GM19025 (cell line): Measurements from ENCODE around the gene PDE8A.

Source experiments
- ATAC-seq: cut with Tn5 transposase; IDR thresholded peaks from one replicate; pipeline ENCODE4 v1.9.1; 2021; ENCODE audit warnings: mild to moderate bottlenecking, low read depth, moderate library complexity; ENCODE audit not compliant: unreplicated experiment

Gene PDE8A

DNA sequence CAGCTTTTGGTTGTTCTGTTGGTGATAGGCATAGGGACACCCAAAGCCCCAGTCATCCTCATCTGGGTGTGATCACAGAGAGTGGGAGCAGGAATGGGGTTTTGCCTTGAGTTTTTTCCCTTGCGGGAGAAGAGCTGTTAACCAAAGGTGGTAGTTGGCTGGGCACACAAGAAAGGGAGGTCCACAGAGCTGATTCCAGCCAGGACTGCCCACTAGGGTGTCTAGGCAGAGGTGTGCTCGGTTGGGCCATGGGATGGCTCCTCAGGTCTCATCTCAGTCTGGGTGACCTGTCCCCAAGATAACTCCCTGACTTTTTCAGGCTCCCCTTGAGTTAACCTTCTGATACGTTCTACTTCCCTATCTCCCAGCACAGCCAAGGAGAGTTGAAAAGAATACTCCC is 134.8 kb downstream of the PDE8A start:
- ATAC-seq: no peak

DNA sequence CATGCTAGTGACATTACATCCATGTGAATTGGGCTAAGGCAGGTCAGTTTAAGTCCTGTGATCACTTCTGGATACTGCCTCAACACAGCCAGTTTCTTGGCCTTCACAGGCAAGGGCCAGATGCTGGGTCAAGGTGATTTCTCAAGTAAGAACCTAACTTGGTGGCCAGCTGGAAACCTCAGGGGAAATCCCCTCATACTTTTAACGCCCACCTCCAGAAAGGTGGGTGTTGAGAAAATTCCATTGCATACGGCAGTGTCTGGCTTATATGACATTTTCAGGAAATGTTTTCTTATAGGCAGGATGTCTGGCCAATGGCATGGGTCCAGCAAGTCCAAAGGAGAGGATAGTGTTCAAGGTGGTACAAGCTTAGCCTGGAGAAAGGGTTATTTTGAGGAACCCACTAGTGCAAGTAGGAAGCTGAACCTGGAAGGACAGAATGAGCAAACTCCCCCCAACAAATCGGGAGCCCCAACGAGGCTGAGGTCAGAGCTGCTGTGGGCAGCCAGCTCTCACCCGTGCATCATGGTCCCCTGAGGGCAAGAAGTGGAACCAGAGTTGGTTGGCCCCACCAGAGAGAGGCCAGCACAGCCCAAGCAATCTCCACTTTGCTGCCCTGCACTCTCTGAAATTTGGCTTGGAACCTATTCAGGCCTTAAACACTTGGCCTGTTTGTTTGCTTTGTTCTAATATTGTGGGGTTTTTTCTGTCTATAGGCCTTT is 135.4 kb downstream of the PDE8A start:
- peak; percentile 48 for ATAC-seq

DNA sequence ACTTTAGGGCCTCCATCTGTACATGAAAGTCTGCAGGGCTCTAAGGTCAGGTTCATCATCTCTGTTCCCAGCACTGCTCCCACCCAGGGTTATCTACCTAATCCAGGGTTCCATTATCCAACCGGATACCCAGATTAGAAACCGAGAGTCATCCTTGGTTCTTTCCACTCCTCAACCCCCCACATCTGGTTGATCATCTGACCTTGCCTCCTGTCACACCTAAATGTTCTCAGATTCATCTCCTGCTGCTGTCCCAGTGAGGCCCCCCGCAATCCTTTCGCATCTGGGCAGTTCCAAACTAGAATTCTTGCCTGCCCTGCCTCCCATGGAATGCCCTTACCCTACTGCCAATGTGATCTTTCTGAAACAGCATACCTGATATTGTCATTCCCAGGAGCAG is 136.5 kb downstream of the PDE8A start:
- ATAC-seq: no peak

DNA sequence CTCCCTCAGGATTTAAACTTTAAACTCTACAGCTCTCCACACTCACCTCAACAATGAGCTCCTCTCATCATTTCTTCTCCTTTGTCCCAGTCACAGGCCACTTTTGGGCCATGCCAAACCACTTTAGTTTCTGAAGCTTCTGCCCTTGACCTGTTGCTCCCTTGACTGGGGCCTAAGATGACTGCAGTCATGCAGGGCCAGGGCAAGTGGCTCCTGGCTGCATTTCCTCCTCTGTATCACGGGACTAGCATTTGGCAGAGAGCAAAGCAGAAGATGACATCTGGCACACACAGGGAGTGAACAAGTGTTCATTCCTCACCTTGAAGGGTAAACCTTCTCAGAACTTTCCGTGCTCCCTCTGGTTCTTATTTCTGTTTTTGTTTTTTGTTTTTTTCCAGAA is 136.9 kb downstream of the PDE8A start:
- ATAC-seq: no peak

DNA sequence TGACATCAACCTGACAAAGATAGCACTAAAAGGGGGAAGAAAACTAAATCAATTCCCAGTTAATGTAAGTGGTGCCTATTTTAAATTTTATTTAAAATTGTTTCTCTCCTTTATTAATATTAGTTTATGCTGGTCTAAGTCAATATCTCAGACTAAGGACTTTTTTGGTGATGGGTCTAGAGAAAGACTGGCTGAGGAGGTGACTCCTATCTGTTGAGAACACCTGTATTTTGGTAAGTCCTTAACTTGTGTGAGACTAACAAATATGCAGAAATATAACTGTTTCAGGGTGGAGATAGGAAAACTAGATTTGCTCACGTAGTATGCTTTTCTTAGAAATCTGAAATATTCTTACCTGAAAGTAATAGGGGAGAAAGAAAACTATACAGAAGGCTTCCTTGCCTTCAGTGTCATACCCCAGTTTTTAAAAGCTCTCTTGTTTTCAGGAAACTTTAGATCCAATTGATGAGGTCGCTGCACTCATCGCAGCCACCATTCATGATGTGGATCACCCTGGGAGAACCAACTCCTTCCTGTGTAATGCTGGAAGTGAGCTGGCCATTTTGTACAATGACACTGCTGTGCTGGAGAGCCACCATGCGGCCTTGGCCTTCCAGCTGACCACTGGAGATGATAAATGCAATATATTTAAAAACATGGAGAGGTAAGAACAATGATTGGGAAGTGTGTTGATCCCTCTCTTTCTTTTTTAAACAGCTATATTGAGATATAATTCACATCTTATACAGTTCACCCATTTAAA is 138.9 kb downstream of the PDE8A start:
- no peak for ATAC-seq

DNA sequence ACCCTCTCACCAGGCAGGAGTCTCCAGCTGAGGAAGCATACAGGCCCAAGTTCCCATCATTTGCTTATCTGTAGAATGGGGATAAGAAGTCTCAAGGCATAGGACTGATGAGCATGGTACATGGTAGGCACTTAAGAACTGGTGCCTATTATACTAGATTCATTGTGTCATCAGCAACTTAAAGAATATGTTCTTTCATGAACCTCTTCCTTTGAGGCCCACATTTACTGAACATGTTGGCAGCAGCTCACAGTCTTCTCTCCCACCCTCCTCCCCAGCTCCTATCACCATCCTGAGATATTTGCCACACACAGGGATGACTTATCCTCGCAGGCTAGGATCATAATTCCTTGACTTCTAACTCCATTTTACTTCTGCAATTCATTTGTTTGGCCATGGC is 142.5 kb downstream of the PDE8A start:
- no peak for ATAC-seq

DNA sequence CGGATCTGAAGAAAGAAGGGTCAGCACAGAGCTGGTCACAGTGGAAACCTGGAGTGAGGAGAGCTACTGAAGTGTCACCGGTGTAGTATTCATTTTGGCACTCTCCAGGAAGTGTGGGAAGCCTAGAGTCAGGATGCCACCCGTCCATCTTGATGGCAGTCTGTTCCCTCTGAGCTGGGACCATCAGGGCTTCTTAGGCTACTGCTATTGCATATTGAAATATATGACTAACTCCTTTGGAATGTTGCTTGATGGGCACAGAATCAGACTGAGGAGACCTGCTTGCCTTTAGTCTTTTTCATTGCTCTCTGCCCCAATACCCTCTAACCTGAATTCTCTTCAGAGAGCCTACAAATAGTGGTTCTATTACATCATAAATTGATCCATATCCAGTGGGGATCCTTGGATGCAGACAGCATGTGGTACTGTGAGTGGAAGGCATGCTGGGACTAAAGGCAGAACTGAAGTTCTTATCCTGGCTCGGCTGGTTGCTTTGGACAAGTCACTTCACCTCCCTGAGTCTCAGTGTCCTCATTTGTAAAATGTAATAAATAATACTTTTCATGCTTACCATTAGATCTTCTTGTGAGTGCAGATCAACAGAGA is 143.5 kb downstream of the PDE8A start:
- ATAC-seq: no peak

DNA sequence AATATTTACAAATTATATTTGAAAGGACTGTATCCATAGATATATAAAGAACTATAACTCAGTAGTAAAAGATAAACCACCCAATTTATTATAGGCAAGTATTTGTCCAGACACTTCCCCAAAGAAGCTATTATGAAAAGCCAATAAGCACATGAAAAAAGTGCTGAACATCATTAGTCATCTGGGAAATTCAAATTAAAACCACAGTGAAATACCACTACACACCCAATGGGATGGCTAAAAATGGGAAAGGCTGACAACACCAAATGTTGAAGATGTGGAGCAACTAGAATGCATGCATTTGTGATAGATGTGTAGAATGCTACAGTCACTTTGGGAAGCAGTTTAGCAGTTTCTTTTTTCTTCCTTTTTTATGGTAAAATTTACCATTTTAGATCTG is 147.0 kb downstream of the PDE8A start:
- ATAC-seq: no peak

DNA sequence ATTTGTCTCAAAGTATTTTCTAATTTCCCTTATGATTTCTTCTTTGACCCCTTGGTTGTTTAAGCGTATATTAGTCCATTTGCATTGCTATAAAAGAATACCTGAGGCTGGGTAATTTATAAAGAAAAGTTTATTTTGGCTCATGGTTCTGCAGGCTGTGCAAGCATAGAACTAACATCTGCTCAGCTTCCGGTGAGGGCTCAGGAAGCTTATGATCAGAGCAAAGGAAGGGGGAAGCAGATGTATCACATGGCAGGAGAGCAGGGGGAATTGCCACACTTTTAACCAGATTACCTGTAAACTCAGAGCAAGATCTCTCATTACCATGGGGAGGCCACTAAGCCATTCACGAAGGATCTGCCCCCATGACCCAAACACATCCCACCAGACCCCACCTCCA is 148.2 kb downstream of the PDE8A start:
- no peak for ATAC-seq

DNA sequence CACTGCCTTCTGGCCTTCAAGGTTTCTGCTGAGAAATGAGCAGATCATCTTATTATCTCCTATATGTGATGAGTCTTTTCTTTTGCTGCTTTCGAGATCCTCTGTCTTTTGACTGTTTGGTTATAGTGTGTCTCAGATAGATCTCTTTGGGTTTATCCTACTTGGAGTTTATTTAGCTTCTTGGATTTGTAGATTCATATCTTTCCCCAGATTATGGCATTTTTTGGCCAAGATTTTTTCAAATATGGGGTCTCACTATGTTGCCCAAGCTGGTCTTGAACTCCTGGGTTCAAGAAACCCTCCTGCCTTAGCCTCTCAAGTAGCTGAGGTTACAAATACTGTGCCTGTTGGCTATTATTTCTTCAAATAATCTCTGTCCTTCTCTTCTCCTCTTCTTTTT is 150.3 kb downstream of the PDE8A start:
- ATAC-seq: no peak

DNA sequence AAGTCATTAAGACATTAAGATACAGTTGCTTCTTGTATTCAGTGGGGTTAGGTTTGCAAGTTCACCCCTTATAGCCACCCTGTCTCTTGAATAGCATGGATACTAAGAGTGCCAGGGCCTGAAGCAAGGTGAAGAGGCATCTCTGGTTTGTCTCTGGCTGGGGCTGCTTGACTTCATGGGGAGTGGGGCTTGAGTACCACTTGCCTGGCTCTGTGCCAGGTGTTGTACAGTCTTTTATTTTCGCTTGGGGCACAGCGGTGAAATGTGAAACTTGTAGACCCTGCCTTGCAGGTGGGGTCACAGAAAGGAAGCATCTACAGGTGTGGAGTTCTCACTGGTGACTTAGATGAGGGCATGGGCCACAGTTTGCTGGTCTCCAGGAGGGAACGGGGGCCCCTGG is 152.1 kb downstream of the PDE8A start:
- ATAC-seq: no peak

DNA sequence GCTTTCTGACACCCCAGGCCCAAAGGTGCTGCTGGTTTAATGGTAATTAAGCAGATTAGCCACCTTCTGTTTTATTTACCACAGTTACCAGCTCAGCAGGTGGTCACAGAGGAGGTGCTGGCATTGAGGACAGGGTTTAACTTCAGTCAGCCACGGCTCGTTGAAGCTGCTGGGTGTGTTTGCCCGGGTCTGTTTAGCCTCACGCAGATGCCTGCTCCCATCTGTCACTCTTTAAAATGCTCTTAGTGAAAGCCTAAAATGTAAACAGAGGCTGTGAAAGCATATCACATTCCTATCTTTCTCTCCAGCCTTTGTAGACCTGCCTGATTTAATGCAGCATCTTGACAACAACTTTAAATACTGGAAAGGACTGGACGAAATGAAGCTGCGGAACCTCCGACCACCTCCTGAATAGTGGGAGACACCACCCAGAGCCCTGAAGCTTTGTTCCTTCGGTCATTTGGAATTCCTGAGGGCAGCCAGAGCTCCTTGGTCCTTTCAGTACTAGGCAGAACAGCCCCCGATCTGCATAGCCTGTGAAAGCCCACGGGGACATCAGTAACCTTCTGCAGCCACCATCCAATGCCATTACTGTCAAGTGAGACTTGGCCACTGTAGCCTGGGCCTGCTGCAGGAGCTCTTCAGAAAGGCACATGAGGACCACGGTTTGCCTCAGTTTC is 156.0 kb downstream of the PDE8A start:
- no peak for ATAC-seq

DNA sequence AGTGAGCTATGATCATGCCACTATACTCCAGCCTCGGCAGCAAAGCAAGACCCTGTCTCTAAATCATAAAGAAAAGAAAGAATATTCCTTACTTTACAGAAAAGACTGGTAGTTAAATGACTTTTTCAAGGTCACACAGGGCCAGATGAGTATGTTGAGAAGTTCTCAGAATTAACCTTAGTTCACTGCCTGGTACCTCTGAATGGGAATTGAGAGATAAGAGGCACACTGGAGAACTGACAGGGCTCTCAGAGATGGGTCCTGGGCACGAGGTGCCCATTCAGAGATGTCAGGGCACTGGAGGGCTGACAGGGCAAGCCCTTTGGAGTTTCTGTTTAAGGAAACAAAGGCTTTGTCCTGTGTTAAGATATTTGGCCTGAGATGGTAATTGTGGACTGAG is 157.7 kb downstream of the PDE8A start:
- ATAC-seq: no peak

DNA sequence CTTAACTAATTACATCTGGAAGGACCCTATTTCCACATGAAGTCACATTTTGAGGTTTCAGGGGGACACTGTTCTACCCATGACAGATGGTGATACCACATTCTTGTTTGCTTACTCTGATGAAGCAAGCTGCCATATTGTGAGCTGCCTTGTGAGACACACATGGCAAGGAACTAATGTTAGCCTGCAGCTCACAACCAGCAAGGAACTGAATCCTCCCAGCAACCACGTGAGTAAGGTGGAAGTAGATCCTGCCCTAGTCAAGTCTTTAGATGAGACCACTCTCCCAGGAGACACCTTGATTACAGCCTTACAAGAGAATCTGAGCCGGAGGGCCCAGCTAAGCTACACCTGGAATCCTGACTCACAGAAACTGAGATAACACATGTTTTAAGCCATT is 160.1 kb downstream of the PDE8A start:
- ATAC-seq: no peak

DNA sequence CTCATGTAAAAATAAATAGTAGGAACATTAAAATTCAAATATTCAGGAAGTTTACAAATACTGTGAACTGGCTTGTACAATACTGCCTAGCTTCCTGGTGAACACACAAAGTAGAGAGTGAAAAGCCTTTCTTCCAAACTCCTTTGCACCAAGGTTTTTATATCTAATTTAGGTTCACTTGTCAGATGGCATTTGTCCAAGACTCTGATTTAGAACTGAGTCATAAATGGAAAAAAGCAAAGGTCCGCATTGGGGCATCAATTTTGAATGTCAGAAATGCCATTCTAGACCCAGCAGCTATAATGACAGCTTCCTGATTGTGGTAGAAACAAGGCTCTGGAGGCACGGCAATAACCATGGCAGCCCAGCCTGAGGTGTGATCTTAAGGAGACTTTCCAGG is 160.7 kb downstream of the PDE8A start:
- no peak for ATAC-seq

DNA sequence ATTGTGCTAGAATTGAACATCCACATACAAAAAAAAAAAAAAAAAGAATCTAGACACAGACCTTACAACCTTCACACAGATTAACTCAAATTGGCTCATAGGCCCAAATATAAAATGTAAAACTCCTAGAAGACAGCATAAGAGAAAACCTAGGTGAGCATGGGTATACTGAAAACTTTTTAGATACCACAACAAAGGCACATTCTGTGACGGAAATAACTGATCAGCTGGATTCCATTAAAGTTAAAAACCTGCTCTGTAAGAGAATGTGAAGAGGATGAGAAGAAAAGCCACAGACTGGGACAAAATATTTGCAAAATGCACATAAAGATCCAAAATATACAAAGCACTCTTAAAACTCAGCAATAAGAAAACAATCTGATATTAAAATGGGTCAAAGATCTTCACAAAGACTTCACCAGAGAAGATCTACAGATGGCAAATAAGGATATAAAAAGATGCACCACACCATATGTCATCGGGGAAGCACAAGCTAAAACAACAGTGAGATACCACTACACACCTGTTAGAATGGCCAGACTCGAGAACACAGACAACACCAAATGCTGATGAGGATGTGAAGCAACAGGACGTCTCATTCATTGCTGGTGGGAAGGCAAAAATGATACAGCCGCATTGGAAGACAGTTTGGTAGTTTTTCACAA is 167.9 kb downstream of the PDE8A start:
- no peak for ATAC-seq

DNA sequence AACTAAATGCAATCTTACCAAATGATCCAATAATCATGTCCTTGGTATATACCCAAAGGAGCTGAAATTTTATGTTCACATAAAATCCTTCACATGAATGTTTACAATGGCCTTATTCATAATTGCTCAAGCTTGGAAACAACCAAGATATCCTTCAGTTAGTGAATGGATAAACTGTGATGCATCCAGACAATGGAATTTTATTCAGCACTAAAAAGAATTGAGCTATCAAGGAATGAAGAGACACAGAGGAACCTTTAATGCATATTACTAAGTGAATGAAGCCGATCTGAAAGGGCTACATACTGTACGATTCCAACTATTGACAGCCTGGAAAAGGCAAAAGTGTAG is 168.4 kb downstream of the PDE8A start:
- ATAC-seq: no peak

DNA sequence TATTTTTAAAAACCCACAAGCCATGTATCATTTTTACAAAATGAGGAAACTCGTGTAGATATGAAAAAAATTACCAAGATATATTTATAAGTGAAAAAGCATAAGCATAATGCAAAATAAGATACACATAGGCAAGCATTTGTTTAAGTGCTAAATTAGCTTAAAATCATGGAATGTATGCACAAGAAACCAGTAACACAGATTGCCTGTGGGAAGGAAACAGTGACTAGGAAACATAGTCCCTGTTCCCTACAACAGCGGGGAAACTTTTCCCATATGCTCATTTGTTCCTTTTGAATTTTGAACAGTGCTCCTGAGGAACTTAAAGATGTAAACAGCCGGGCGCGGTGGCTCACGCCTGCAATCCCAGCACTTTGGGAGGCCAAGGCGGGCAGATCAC is 169.5 kb downstream of the PDE8A start:
- no peak for ATAC-seq

DNA sequence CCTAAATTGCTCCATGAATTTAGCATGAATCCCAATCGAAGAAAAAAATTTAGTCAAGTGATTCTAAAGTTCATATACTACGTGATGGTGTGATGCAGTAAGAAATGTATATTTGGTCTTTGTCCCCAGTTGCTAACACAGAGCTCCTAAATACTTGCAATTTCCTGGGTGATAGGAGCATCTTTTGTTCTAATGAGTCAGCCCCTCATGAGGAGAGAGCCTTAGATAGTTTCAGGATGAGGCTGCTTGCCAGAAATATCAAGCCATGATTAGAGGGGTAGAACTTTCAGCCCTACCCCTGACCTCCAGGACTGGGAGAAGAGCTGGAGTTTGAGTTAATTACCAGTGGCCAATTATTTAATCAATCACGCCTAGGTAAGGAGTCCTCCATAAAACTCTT is 170.2 kb downstream of the PDE8A start:
- ATAC-seq: no peak

DNA sequence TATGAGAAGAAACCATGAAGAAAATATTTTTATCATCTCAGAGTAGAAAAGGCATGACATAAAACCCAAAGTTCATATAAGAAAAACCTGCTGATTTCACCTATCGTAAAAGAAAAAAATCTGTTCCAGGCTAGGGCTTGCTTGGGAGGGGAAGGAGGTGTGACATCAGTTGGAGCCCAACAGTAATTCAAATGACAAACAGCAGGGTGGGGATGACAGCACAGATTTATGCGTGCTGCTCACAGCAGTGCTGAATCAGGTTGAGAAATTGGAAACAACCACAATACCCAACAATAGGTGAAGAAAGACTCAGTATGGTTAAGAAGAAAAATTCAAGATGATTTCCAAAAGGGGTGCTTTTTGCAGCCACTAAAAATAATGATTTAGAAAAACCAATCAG is 172.4 kb downstream of the PDE8A start:
- ATAC-seq: no peak

DNA sequence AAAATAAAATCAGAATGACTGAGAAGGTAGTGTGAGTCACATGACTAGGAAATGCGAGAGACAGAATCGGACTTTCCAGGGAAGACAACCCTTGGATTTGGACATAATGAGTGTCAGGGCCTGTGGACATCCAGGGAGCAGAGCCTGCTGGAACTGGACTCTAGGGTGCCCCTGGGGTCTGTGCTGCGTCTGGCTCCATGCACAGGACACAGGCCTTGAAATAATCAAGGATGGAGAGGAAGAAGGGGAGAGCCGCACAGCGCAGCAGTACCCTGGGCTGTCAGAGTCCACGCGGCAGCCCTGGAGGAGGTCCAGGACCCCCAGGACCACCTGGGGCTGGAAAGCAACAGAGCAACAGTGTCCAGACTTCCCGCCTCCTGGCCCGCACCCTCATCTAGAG is 173.7 kb downstream of the PDE8A start:
- no peak for ATAC-seq
